ENCODE measurements around the gene CRYBG1.

GRCh38 chr6:106469882-106470281, 109.4 kb downstream of the CRYBG1 start:
- TF ChIP-seq CTCF (IDR thresholded peaks at IDR 0.05) (no peak), MAZ (IDR thresholded peaks at IDR 0.05; ENCODE audit: borderline replicate concordance, low read depth, low read length) (no peak), REST (IDR thresholded peaks at IDR 0.05) (no peak)

Measured in A549 (cell line).